Stimulated activated CD8-positive, alpha-beta memory T cell treated with anti-CD3 and anti-CD28 coated beads, Interleukin-15, amount 100 ng/mL, for 24 hours (primary cell): ENCODE measurements around the gene ZPLD1.

Experiments
- DNase-seq: peaks from one replicate; pipeline ENCODE4 v3.0.0-alpha.2; 2020; ENCODE audit warnings: low read depth

The ZPLD1 gene

DNA sequence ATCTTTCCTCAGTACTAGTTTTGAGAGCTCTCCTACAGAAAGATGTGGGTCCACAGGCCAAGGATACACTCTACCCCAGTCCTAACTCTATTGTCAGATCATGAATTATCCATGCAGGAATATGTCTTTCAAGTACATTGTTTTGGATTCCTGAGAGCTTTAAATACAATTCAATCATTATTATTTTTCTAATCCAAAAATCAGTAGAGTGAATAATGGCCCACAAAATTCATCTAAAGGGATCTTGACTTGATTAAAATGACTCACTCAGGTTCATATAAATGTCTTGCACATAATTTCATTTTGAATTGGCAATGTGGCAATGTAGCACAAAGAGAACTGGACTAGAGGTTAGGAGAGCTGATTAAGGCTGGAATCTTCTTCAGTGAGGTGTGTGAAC lies 93.9 kb downstream of the ZPLD1 start:
- no peak for DNase-seq
